ENCODE results near the gene NPIPA5.
"Not testable (repeated sequence)": the region's sequence is repeated elsewhere in the genome, so short reads cannot be mapped to it uniquely, and the experiment has no call there.

- TF ChIP-seq CTCF, POLR2A (IDR thresholded peaks at IDR 0.05): not testable (repeated sequence)
Measured at GRCh38 chr16:15388060-15388459, 10.0 kb upstream of the NPIPA5 start.
